Measurements from ENCODE around the gene NECTIN1.

- TF ChIP-seq CTCF (IDR thresholded peaks at IDR 0.05; ENCODE audit: low read length): no peak
- no peak for TF ChIP-seq EZH2 (optimal IDR thresholded peaks at IDR 0.05; ENCODE audit: low read depth, low read length)
Measured at GRCh38 chr11:119712459-119713358, 16.3 kb downstream of the NECTIN1 start.

All from MM.1S (cell line).